ENCODE measurements around the gene HELT.

- TF ChIP-seq CTCF (IDR thresholded peaks at IDR 0.05) (peak in 11 of 12 donors; percentile 84 to 96 (median 93)), POLR2A (IDR thresholded peaks at IDR 0.05) (no peak)
Measured at GRCh38 chr4:185005219-185005819, 13.0 kb upstream of the HELT start.
